ENCODE results near the gene SLC35E4.
A peak's percentile ranks its signal among the peaks of the same experiment; 100 is the strongest.

SLC35E4 gene

GRCh38 chr22:30609260-30610185 is 26.1 kb upstream of the SLC35E4 start:
- TF ChIP-seq, protein P1, sequence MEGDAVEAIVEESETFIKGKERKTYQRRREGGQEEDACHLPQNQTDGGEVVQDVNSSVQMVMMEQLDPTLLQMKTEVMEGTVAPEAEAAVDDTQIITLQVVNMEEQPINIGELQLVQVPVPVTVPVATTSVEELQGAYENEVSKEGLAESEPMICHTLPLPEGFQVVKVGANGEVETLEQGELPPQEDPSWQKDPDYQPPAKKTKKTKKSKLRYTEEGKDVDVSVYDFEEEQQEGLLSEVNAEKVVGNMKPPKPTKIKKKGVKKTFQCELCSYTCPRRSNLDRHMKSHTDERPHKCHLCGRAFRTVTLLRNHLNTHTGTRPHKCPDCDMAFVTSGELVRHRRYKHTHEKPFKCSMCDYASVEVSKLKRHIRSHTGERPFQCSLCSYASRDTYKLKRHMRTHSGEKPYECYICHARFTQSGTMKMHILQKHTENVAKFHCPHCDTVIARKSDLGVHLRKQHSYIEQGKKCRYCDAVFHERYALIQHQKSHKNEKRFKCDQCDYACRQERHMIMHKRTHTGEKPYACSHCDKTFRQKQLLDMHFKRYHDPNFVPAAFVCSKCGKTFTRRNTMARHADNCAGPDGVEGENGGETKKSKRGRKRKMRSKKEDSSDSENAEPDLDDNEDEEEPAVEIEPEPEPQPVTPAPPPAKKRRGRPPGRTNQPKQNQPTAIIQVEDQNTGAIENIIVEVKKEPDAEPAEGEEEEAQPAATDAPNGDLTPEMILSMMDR (IDR thresholded peaks at IDR 0.05; ENCODE audit: insufficient read depth, low read length, missing control alignments): no peak
- no peak overlapping the region for H3K4me3 ChIP-seq (ENCODE audit: low read depth, low read length)
- CTCF ChIA-PET: interaction anchor here (0.9 to 7.8 kb wide), 6 partner anchors 9 to 145 kb away, joined by 3 to 71 read pairs (median 6); partner anchors contain the start of genes PES1 and SLC35E4
- peak; percentile 28 for DNase-seq (ENCODE audit: low read depth, low spot score)
- POLR2A ChIA-PET: interaction anchor here (0.6 kb wide), 1 partner anchor 10 kb away, joined by 4 read pairs; no protein-coding TSS in a partner anchor

DNA sequence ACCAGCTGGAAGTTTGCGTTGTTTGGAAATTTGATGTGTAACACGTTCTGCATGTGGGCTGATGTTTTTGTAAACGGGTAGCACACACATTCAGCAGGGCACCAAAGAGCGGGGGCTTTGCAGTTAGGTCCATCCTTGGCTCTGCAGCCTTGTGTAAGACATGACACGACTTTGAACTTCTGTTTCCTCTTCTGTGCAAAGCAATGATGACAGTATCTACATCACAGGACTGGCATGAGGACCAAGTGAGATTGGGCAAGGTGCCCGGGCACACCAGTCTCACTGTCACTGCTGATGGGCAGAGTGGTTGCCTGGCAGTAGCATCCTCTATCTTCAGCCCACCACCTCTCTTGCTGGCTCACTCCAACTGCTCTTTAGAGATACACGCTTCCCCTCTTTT is 25.3 kb upstream of the SLC35E4 start:
- ChIA-PET POLR2A (interaction anchor here (0.6 kb wide), 1 partner anchor 9 kb away, joined by 4 read pairs; no protein-coding TSS in a partner anchor), CTCF (interaction anchor here (0.9 to 7.8 kb wide), 4 partner anchors 10 to 144 kb away, joined by 3 to 71 read pairs (median 32); partner anchors contain the start of gene SLC35E4)
- no peak overlapping the region for H3K4me3 ChIP-seq (ENCODE audit: low read depth, low read length)
- TF ChIP-seq, protein P1 (IDR thresholded peaks at IDR 0.05; ENCODE audit: insufficient read depth, low read length, missing control alignments): no peak
- DNase-seq (ENCODE audit: low read depth, low spot score): no peak

GRCh38 chr22:30611197-30611596 is 24.4 kb upstream of the SLC35E4 start:
- TF ChIP-seq, protein P1 (IDR thresholded peaks at IDR 0.05; ENCODE audit: insufficient read depth, low read length, missing control alignments): no peak
- no peak for DNase-seq (ENCODE audit: low read depth, low spot score)
- H3K4me3 ChIP-seq (ENCODE audit: low read depth, low read length): no peak overlapping the region
- ChIA-PET CTCF (no interaction called here), POLR2A (no interaction called here)

DNA sequence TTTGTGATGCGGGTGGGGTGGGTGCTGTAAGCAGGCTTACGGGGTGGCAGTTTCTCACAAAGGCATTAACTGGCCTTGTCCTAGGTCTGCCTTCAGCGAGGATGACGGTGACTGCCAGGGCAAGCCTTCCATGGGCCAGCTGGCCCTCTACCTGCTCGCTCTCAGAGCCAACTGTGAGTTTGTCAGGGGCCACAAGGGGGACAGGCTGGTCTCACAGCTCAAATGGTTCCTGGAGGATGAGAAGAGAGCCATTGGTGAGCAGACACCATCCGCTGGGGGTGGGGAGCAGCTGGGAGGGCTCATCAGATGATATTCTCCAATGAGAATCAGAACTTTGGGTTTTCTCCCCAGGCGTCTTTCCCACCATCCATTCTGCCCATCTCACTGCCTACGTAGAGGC is 22.8 kb upstream of the SLC35E4 start:
- POLR2A ChIA-PET: no interaction called here
- no peak for DNase-seq (ENCODE audit: low read depth, low spot score)
- TF ChIP-seq, protein P1 (IDR thresholded peaks at IDR 0.05; ENCODE audit: insufficient read depth, low read length, missing control alignments): no peak
- H3K4me3 ChIP-seq (ENCODE audit: low read depth, low read length): no peak overlapping the region
- CTCF ChIA-PET: interaction anchor here (0.7 to 1.6 kb wide), 5 partner anchors 11 to 142 kb away, joined by 3 to 5 read pairs (median 3); no protein-coding TSS in a partner anchor

DNA sequence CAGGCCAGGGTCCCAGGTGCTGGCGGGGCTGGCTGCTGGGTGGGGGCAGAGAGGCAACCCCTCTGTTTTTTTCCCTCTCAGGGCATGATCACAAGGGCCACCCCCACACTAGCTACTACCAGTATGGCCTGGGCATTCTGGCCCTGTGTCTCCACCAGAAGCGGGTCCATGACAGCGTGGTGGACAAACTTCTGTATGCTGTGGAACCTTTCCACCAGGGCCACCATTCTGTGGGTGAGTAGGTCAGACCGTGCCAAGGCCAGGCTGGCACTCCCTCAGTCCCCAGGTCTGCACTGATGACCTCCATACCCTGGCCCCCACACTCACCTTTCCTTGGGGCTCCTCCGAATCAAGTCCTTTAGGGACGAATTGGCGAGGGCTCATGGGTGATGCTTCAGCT is 21.3 kb upstream of the SLC35E4 start:
- CTCF ChIA-PET: interaction anchor here (3.7 kb wide), 1 partner anchor 20 kb away, joined by 19 read pairs; the partner anchor contains the start of gene SLC35E4
- DNase-seq (ENCODE audit: low read depth, low spot score): no peak
- POLR2A ChIA-PET: no interaction called here
- TF ChIP-seq, protein P1 (IDR thresholded peaks at IDR 0.05; ENCODE audit: insufficient read depth, low read length, missing control alignments): no peak
- H3K4me3 ChIP-seq (ENCODE audit: low read depth, low read length): no peak overlapping the region

DNA sequence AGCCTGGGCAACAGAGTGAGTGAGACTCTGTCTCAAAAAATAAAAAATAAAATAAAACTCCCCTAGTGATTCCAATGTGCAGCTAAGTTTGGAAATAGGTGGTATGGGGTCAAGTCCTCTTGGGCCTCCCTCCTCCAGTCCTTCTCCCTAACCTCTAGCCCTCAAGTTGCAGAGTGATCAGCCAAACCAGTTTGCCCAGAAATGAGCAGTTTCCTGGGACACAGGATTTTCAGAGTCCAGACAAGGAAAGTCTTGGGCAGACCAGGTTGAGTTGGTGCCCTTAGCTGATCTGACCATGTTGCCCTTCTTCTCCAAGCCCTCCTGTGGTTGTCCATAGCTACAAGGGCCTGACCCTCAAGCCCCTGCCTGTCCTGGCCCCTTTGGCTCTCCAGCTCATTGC is 20.7 kb upstream of the SLC35E4 start:
- no peak for DNase-seq (ENCODE audit: low read depth, low spot score)
- ChIA-PET POLR2A (no interaction called here), CTCF (interaction anchor here (3.7 kb wide), 1 partner anchor 19 kb away, joined by 19 read pairs; the partner anchor contains the start of gene SLC35E4)
- TF ChIP-seq, protein P1 (IDR thresholded peaks at IDR 0.05; ENCODE audit: insufficient read depth, low read length, missing control alignments): no peak
- no peak overlapping the region for H3K4me3 ChIP-seq (ENCODE audit: low read depth, low read length)

Measured in AG04449 (cell line).